Natural killer cell (primary cell): Measurements from ENCODE around the gene BOLA1. TPM values are rescaled to one million over a fixed set of nuclear protein-coding genes. Genes with fewer than 3 reads are reported as not detected.

Experiments
- ATAC-seq, 3 donors: fragments of 150-1000 bp in 2 of 3; fragments of 200-7000 bp in 1 of 3; cut with Tn5 transposase; 1 replicate in 1 of 3; 2 replicates in 2 of 3; pipeline ENCODE4 v1.10.0; 2021; ENCODE audit warnings: mild to moderate bottlenecking in 2 of 3, moderate library complexity in 2 of 3
- DNase-seq, 2 donors: peaks; one replicate each; pipeline versions ENCODE4 v3.0.0 to v3.0.0-alpha.2; 2013 to 2021; ENCODE audit warnings: mixed read lengths in 1 of 2
- H3K27ac ChIP-seq: one replicate; pipeline ENCODE4 v1.5.1; 2013; ENCODE audit warnings: mild to moderate bottlenecking, low read length
- H3K27me3 ChIP-seq: one replicate; pipeline ENCODE4 v1.6.1; 2013; ENCODE audit warnings: low read length; ENCODE audit not compliant: control insufficient read depth, insufficient read depth
- H3K36me3 ChIP-seq: one replicate; pipeline ENCODE4 v1.6.1; 2013; ENCODE audit warnings: low read length; ENCODE audit not compliant: control insufficient read depth, insufficient read depth
- H3K4me1 ChIP-seq: one replicate; pipeline ENCODE4 v1.6.1; 2013; ENCODE audit warnings: low read length; ENCODE audit not compliant: control insufficient read depth, insufficient read depth
- H3K4me3 ChIP-seq: one replicate; pipeline ENCODE4 v1.5.1; 2013; ENCODE audit warnings: low read length
- H3K9me3 ChIP-seq: one replicate; pipeline ENCODE4 v1.6.1; 2013; ENCODE audit warnings: low read length; ENCODE audit not compliant: control insufficient read depth, insufficient read depth
- H3K27ac Mint-ChIP-seq, 2 donors: one replicate each; pipeline ENCODE4 v1.8.0; 2022; ENCODE audit warnings: mild to moderate bottlenecking in 2 of 2, mixed read lengths in 2 of 2, moderate library complexity in 1 of 2
- H3K27me3 Mint-ChIP-seq, 2 donors: one replicate each; pipeline ENCODE4 v1.8.0; 2022; ENCODE audit warnings: low read depth in 2 of 2, mixed read lengths in 2 of 2
- H3K36me3 Mint-ChIP-seq: one replicate; pipeline ENCODE4 v1.8.0; 2022; ENCODE audit warnings: mixed read lengths
- H3K4me1 Mint-ChIP-seq, 2 donors: one replicate each; pipeline ENCODE4 v1.8.0; 2022; ENCODE audit warnings: mixed read lengths in 2 of 2
- H3K4me3 Mint-ChIP-seq: one replicate; pipeline ENCODE4 v1.8.0; 2022; ENCODE audit warnings: mild to moderate bottlenecking, moderate library complexity, mixed read lengths
- H3K9me3 Mint-ChIP-seq, 2 donors: one replicate each; pipeline ENCODE4 v1.8.0; 2022; ENCODE audit warnings: mixed read lengths in 2 of 2
- WGBS: methylation state at CpG from one replicate; pipeline ENCODE4 v1.1.7; 2013; ENCODE audit warnings: missing lambda C conversion rate; ENCODE audit not compliant: insufficient coverage; 5-methylcytosine and 5-hydroxymethylcytosine counted together
- intact Hi-C: fragments of 100-400 bp; cut with micrococcal nuclease; formaldehyde crosslinking; loops from one replicate; pipeline ENCODE4 v1.14.2; 2022
- total RNA-seq, 4 donors: library from RNA; stranded (reverse); fragments of 120-200 nt in 1 of 4; gene quantifications; one replicate each; pipeline versions ENCODE4 v1.2.3 to v1.2.4, GENCODE V29; 2013 to 2022
- TF ChIP-seq, protein P1 (sequence below): fragments of 200-600 bp; IDR thresholded peaks from one replicate; pipeline ENCODE4 v1.8.0; 2022; ENCODE audit warnings: antibody characterized with exemption

BOLA1 gene
- total RNA-seq, 3 donors from 2014 or later (not counting 1 experiment from before 2014, with no cell fraction given), result 7.0 to 8.3 (median 7.9) TPM

DNA sequence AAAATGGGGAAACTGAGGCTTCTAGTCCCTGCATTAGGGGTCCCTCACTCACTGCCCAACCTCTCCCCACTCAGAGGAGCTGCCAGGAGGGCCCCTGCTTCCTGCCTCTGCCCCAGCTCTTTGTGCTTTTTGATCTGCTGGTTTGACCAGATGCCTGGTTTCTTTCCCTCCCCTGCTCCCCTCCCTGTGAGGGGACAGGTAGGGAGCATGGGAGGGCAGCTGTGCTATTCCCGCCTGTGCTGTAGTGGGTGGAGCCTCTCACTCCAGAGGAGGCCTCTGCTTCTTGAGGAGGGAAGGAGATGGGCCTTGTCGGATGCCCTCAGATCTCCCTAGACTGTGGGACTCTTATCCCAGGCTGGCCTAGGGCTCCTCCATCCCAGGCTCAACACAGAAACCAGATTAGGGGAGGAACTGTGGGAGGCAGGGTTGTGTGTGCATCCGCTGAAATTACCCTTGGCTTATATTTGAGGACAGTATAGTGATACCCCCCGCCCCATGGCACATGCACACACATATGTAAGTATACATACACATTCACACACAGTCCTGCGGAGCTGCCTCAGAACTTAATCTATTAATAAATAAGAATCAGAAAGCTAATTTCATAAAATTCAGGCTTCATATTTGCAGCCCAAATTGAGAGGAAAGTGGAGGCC is 4.6 kb downstream of the BOLA1 start:
- TF ChIP-seq, protein P1, sequence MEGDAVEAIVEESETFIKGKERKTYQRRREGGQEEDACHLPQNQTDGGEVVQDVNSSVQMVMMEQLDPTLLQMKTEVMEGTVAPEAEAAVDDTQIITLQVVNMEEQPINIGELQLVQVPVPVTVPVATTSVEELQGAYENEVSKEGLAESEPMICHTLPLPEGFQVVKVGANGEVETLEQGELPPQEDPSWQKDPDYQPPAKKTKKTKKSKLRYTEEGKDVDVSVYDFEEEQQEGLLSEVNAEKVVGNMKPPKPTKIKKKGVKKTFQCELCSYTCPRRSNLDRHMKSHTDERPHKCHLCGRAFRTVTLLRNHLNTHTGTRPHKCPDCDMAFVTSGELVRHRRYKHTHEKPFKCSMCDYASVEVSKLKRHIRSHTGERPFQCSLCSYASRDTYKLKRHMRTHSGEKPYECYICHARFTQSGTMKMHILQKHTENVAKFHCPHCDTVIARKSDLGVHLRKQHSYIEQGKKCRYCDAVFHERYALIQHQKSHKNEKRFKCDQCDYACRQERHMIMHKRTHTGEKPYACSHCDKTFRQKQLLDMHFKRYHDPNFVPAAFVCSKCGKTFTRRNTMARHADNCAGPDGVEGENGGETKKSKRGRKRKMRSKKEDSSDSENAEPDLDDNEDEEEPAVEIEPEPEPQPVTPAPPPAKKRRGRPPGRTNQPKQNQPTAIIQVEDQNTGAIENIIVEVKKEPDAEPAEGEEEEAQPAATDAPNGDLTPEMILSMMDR, result no peak
- Mint-ChIP-seq H3K36me3 (no peaks in the 10 kb centered on the region), H3K27ac (no peak overlapping the region), H3K4me1 (peaks cover 8 to 20% of the 10 kb centered on the region in 2 donors), H3K9me3 (no peaks in the 10 kb centered on the region), H3K4me3 (no peak overlapping the region), H3K27me3 (peaks cover 6 to 9% of the 10 kb centered on the region in 2 donors)
- no peak for ATAC-seq
- Histone ChIP-seq H3K9me3 (no peaks in the 10 kb centered on the region), H3K27me3 (no peaks in the 10 kb centered on the region), H3K4me1 (peaks cover 14% of the 10 kb centered on the region), H3K27ac (no peak overlapping the region), H3K36me3 (no peaks in the 10 kb centered on the region), H3K4me3 (no peak overlapping the region)
- DNase-seq, result no peak
- intact Hi-C loops, result no loop called here
- 100% methylated on average over 4 of the region's 5 CpGs for WGBS

DNA sequence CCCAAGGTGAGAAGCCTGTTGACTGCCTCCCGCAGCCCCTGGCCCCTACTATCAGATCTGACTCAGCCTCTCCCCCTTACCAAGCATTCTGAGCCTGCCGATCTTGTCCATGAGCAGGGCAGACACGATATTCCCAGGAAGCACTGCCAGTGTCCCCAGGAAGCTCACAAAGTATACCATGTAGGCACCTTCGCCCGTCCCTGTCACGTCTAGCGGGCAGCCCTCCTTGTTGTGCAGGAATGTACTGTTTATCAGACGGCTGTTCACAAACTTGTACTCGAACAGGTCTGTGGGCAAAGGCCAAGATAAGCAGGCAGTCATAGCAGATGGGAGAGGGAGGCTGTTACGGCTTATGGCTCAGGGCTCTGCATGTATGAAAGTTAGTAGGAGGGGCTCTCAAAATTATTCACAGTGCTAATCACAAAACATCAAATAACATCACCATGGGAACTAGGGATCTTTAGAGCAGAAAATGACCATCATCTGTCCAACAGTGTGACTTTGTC is 7.3 kb downstream of the BOLA1 start:
- no peaks in the 10 kb centered on the region for H3K9me3 Mint-ChIP-seq
- Histone ChIP-seq H3K9me3 (no peaks in the 10 kb centered on the region), H3K4me1 (no peaks in the 10 kb centered on the region), H3K27ac (no peak overlapping the region), H3K4me3 (no peak overlapping the region), H3K27me3 (no peaks in the 10 kb centered on the region), H3K36me3 (no peaks in the 10 kb centered on the region)
- WGBS, result 92% methylated on average over 9 of the region's 10 CpGs
- no peak for DNase-seq
- no peaks in the 10 kb centered on the region for H3K36me3 Mint-ChIP-seq
- intact Hi-C loops, result no loop called here
- H3K4me1 Mint-ChIP-seq, result no peaks in the 10 kb centered on the region
- no peak overlapping the region for H3K27ac Mint-ChIP-seq
- ATAC-seq, result no peak
- TF ChIP-seq, protein P1, result no peak
- peaks cover 6 to 9% of the 10 kb centered on the region in 2 donors for H3K27me3 Mint-ChIP-seq
- H3K4me3 Mint-ChIP-seq, result no peak overlapping the region

DNA sequence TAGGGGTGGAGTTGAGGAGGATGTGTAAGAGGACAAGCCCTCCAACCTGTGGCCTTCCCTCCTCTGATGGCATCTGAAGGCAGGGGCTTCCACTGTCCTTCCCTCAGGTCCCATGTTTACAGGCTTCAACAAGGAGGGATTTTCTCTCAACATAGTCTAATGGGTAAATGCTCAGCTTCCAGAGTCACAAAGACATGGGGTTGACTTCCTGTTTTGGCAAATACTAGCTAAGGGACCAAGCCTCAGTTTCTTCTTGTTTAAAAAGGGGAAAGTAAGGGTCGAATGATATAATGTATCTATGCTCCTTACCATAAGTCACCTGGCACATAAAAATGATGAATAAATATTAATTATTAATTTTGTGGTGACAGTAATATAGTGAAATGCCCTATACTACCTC is 15.2 kb downstream of the BOLA1 start:
- no peak overlapping the region for H3K4me3 Mint-ChIP-seq
- H3K36me3 ChIP-seq, result no peaks in the 10 kb centered on the region
- ATAC-seq (no peak), DNase-seq (no peak)
- H3K36me3 Mint-ChIP-seq, result no peaks in the 10 kb centered on the region
- no CpG with 5 or more reads among the region's 1 CpG for WGBS
- no peak overlapping the region for H3K27ac Mint-ChIP-seq
- peaks cover 18 to 26% of the 10 kb centered on the region in 2 donors for H3K27me3 Mint-ChIP-seq
- no peaks in the 10 kb centered on the region for H3K9me3 Mint-ChIP-seq
- TF ChIP-seq, protein P1, result no peak
- H3K27ac ChIP-seq, result no peak overlapping the region
- H3K4me3 ChIP-seq, result no peak overlapping the region
- no peaks in the 10 kb centered on the region for H3K9me3 ChIP-seq
- peaks cover 22% of the 10 kb centered on the region for H3K4me1 ChIP-seq
- intact Hi-C loops, result no loop called here
- peaks cover 4% of the 10 kb centered on the region for H3K27me3 ChIP-seq
- peaks cover 6 to 24% of the 10 kb centered on the region in 2 donors for H3K4me1 Mint-ChIP-seq
